GM12878 (cell line): ENCODE measurements around the gene GABRB2. TPM values are rescaled to one million over a fixed set of nuclear protein-coding genes. Genes with fewer than 3 reads are reported as not detected.

Experiments
- ATAC-seq: fragments of 200-7000 bp; cut with Tn5 transposase; 3 replicates; pipeline ENCODE4 v1.9.1; 2020; ENCODE audit warnings: mild to moderate bottlenecking, moderate library complexity
- BruUV-seq: library from RNA; stranded (reverse); fragments of 400-500 nt; replicated peaks from 2 replicates; lab custom pipeline; 2021; lab: Mats Ljungman, UMichigan
- CTCF ChIA-PET: fragments of 300-600 bp; sonication (Branson Sonifier 250); formaldehyde crosslinking; extraction: SDS; loops from one replicate; lab custom pipeline; 2021; ENCODE audit warnings: inconsistent platforms; lab: Yijun Ruan, JAX
- POLR2A ChIA-PET: fragments of 350-600 bp; formaldehyde crosslinking; extraction: SDS; loops from one replicate; lab custom pipeline; 2021; ENCODE audit warnings: inconsistent platforms; lab: Charles Lee
- RAD21 ChIA-PET: fragments of 300-600 bp; sonication (Branson Sonifier 250); formaldehyde crosslinking; loops from one replicate; lab custom pipeline; 2023; ENCODE audit warnings: antibody characterized with exemption; ENCODE audit not compliant: unreplicated experiment; lab: Charles Lee
- SMC1A ChIA-PET: fragments of 300-600 bp; sonication (Branson Sonifier 250); formaldehyde crosslinking; loops from one replicate; lab custom pipeline; 2023; ENCODE audit not compliant: unreplicated experiment, uncharacterized antibody; lab: Charles Lee
- DNase-seq: peaks from one replicate; pipeline ENCODE4 v3.0.0-alpha.2; 2011; ENCODE audit warnings: low read depth, low spot score
- FAIRE-seq: peaks from 3 replicates; lab custom pipeline; 2011; peaks lifted over from hg19 to GRCh38; lab: Jason Lieb, UNC
- H2AFZ ChIP-seq: 2 replicates; pipeline ENCODE4 v1.6.0; 2011; ENCODE audit warnings: low read depth, low read length, control low read depth; ENCODE audit not compliant: control insufficient read depth
- H3K27ac ChIP-seq: 2 replicates; pipeline ENCODE4 v1.5.1; 2011; ENCODE audit warnings: control low read depth; ENCODE audit not compliant: control insufficient read depth, insufficient read depth
- H3K27me3 ChIP-seq, 2 experiments: replicated peaks in 1 of 2; 2 replicates each; pipeline versions ENCODE4 v1.6.0 to v1.6.1; 2011; ENCODE audit warnings: low read length in 1 of 2; ENCODE audit not compliant: control insufficient read depth in 2 of 2, insufficient read depth in 2 of 2
- H3K36me3 ChIP-seq, 2 experiments: 2 replicates each; pipeline ENCODE4 v1.5.1; 2011; ENCODE audit warnings: low read length in 1 of 2; ENCODE audit not compliant: control insufficient read depth in 2 of 2, insufficient read depth in 2 of 2
- H3K4me1 ChIP-seq: 2 replicates; pipeline ENCODE4 v1.6.1; 2011; ENCODE audit warnings: mild to moderate bottlenecking, low read length, moderate library complexity, mixed read lengths; ENCODE audit not compliant: control insufficient read depth, insufficient read depth
- H3K4me2 ChIP-seq: 2 replicates; pipeline ENCODE4 v1.6.0; 2011; ENCODE audit warnings: control low read depth; ENCODE audit not compliant: control insufficient read depth, insufficient read depth
- H3K4me3 ChIP-seq: fragments of 200-600 bp; sonication (generic); 2 replicates; pipeline ENCODE4 v1.5.1; 2016
- H3K79me2 ChIP-seq: 2 replicates; pipeline ENCODE4 v1.6.0; 2011; ENCODE audit warnings: low read length; ENCODE audit not compliant: control insufficient read depth, insufficient read depth
- H3K9ac ChIP-seq: 2 replicates; pipeline ENCODE4 v1.8.0; 2011; ENCODE audit warnings: low read length, control low read depth, mixed read lengths; ENCODE audit not compliant: control insufficient read depth, insufficient read depth
- H3K9me3 ChIP-seq: replicated peaks from 3 replicates; pipeline ENCODE4 v1.5.1; 2011; ENCODE audit warnings: mild to moderate bottlenecking, low read length; ENCODE audit not compliant: control insufficient read depth, insufficient read depth
- H4K20me1 ChIP-seq: 2 replicates; pipeline ENCODE4 v1.6.0; 2011; ENCODE audit not compliant: control insufficient read depth, insufficient read depth
- ASH2L ChIP-seq: fragments of 300-600, 200-600 bp; sonication (generic); IDR thresholded peaks from 2 replicates; pipeline ENCODE4 v1.6.1; 2017; ENCODE audit warnings: low read depth, mild to moderate bottlenecking, borderline replicate concordance
- BHLHE40 ChIP-seq, 2 experiments: fragments of 450-650 bp in 1 of 2; IDR thresholded peaks; 2 replicates each; pipeline ENCODE4 v1.6.1; 2011 to 2017; ENCODE audit warnings: low read depth in 2 of 2, borderline replicate concordance in 1 of 2, improper control_type of control experiment in 1 of 2, low read length in 1 of 2, mild to moderate bottlenecking in 1 of 2
- BMI1 ChIP-seq: fragments of 450-650 bp; IDR thresholded peaks from 2 replicates; pipeline ENCODE4 v1.6.1; 2016; ENCODE audit warnings: mild to moderate bottlenecking, moderate library complexity, borderline replicate concordance
- CREB1 ChIP-seq: IDR thresholded peaks from 2 replicates; pipeline ENCODE4 v1.6.1; 2012; ENCODE audit warnings: low read depth, mild to moderate bottlenecking, inconsistent platforms
- MTA3 ChIP-seq: IDR thresholded peaks from 2 replicates; pipeline ENCODE4 v1.6.1; 2012; ENCODE audit warnings: low read length, inconsistent platforms, borderline replicate concordance
- SMARCA5 ChIP-seq: fragments of 450-650 bp; IDR thresholded peaks from 2 replicates; pipeline ENCODE4 v1.6.1; 2017; ENCODE audit warnings: mild to moderate bottlenecking
- SUPT20H ChIP-seq: IDR thresholded peaks from 2 replicates; pipeline ENCODE4 v1.6.1; 2011; ENCODE audit warnings: low read depth, mild to moderate bottlenecking, low read length, moderate library complexity, borderline replicate concordance; ENCODE audit not compliant: control insufficient read depth
- TCF12 ChIP-seq: IDR thresholded peaks from 2 replicates; pipeline ENCODE4 v1.6.1; 2011; ENCODE audit warnings: low read depth, mild to moderate bottlenecking, low read length
- ZBED1 ChIP-seq: IDR thresholded peaks from 2 replicates; pipeline ENCODE4 v1.6.1; 2016; ENCODE audit warnings: borderline replicate concordance
- WGBS: methylation state at CpG from one replicate; pipeline ENCODE4 v1.1.6; 2016; ENCODE audit warnings: low lambda C conversion rate; ENCODE audit not compliant: insufficient replicate concordance, insufficient coverage; ENCODE audit errors: missing lambda C conversion rate; 5-methylcytosine and 5-hydroxymethylcytosine counted together
- in situ Hi-C: fragments of 300-500 bp; cut with MboI; formaldehyde crosslinking; loops from 9 replicates; pipeline ENCODE4 v1.14.3; 2018; ENCODE audit warnings: mixed read lengths
- intact Hi-C: fragments of 100-400 bp; cut with micrococcal nuclease; formaldehyde crosslinking; loops from one replicate; pipeline ENCODE4 v1.14.2; 2022; ENCODE audit not compliant: unreplicated experiment
- polyA plus RNA-seq, 11 experiments: library from polyadenylated mRNA; depleted of rRNA in 4 of 11; unstranded in 6 of 11; stranded (reverse) in 5 of 11; fragments of >200 nt; fragmentation: Nextera tagmentation in 4 of 11; fragmentation: Illumina TruSeq in 1 of 11; extraction: Ambion mirVana in 4 of 11; extraction: Trizol in 1 of 11; gene quantifications; 1 replicate in 1 of 11; 2 replicates in 10 of 11; pipeline versions ENCODE4 v1.2.1 to v1.2.3, GENCODE V29; 2011 to 2016; ENCODE audit warnings: inconsistent platforms in 2 of 11, missing spikeins in 2 of 11, low read depth in 1 of 11
- total RNA-seq, 4 experiments: library from RNA; depleted of rRNA in 3 of 4; stranded (reverse); fragments of >200 nt in 3 of 4; fragmentation: Illumina TruSeq in 1 of 4; extraction: Trizol in 1 of 4; gene quantifications; 2 replicates each; pipeline versions ENCODE4 v1.2.1 to v1.2.3, GENCODE V29; 2013 to 2021
- TF ChIP-seq, protein P1 (sequence below): fragments of 150-350 bp; IDR thresholded peaks from 2 replicates; pipeline ENCODE4 v1.6.1; 2014; ENCODE audit warnings: mild to moderate bottlenecking, low read depth, low read length
- TF ChIP-seq, protein P2 (sequence below): IDR thresholded peaks from 2 replicates; pipeline ENCODE4 v1.6.1; 2011; ENCODE audit warnings: borderline replicate concordance, low read depth, mild to moderate bottlenecking, moderate library complexity, mixed read lengths, low read length; ENCODE audit not compliant: insufficient read depth; ENCODE audit errors: extremely low read length
- TF ChIP-seq, protein P3 (sequence below): fragments of 450-650 bp; formaldehyde crosslinking; IDR thresholded peaks from 2 replicates; pipeline ENCODE4 v1.4.0; 2020; ENCODE audit warnings: mild to moderate bottlenecking, moderate library complexity
- TF ChIP-seq, protein P4 (sequence below): fragments of 450-650 bp; formaldehyde crosslinking; IDR thresholded peaks from 2 replicates; pipeline ENCODE4 v1.4.0; 2022; ENCODE audit warnings: mild to moderate bottlenecking, moderate library complexity

The GABRB2 gene
- total and polyA plus RNA-seq, 10 of the 15 experiments (the other 5 are each of a cell fraction or from before 2014, with no cell fraction given) = 0.12 to 0.85 (median 0.43) TPM

DNA sequence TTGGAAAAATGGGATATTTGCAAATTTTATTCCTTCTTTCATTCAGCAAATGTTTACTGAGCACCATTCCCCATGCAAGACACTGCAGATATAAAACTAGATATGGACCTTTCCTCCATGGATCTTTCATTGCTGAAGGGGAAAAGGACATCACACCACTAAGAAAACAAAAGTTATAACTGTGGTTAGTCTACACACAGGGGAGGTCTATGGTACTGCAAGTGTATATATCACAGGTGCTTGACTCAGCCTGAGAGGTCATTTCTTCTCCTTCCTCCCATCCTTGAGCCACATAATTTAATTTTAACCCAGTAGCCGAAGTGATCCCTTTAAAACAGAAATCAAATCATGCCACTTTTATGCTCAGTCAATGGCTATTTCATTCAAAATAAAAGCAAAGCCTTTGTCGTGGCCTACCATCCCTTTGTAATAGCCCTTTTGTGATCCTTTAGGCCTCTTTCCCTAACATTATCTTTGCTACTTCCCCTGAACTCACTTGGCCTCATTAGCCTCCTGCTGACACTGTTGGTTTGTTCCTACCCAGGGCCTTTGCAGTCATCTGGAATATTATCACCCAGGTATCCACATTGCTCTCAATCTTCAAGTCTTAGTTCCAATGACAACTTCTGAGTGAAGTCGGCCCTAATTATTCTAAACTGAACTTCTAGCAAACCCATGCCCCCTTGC lies 213.2 kb downstream of the GABRB2 start:
- Histone ChIP-seq H3K36me3 (no peaks in the 10 kb centered on the region), H3K9me3 (no peaks in the 10 kb centered on the region; the same call in 2 of the 3 replicates), H3K4me2 (no peak overlapping the region), H3K4me3 (no peak overlapping the region), H3K27me3 (no peaks in the 10 kb centered on the region), H3K4me1 (no peaks in the 10 kb centered on the region), H4K20me1 (no peaks in the 10 kb centered on the region), H2AFZ (no peak overlapping the region), H3K79me2 (no peaks in the 10 kb centered on the region), H3K9ac (no peak overlapping the region), H3K27ac (no peak overlapping the region)
- SMC1A ChIA-PET = no interaction called here
- DNase-seq (no peak), FAIRE-seq (no peak), ATAC-seq (no peak)
- RAD21 ChIA-PET = no interaction called here
- intact Hi-C loops = no loop called here
- 33% methylated on average over 3 of the region's 3 CpGs for WGBS
- BruUV-seq = no TSS peak
- POLR2A ChIA-PET = no interaction called here
- CTCF ChIA-PET = no interaction called here
- in situ Hi-C loops = no loop called here
- TF ChIP-seq, protein P1, sequence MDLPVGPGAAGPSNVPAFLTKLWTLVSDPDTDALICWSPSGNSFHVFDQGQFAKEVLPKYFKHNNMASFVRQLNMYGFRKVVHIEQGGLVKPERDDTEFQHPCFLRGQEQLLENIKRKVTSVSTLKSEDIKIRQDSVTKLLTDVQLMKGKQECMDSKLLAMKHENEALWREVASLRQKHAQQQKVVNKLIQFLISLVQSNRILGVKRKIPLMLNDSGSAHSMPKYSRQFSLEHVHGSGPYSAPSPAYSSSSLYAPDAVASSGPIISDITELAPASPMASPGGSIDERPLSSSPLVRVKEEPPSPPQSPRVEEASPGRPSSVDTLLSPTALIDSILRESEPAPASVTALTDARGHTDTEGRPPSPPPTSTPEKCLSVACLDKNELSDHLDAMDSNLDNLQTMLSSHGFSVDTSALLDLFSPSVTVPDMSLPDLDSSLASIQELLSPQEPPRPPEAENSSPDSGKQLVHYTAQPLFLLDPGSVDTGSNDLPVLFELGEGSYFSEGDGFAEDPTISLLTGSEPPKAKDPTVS = no peak
- TF ChIP-seq SUPT20H (no peak), ASH2L (no peak), SMARCA5 (no peak), BMI1 (no peak), ZBED1 (no peak), CREB1 (no peak), BHLHE40 (IDR thresholded peaks at IDR 0.05; ENCODE audit: borderline replicate concordance in 1 of 2, low read depth in 2 of 2, low read length in 1 of 2) (no peak), TCF12 (no peak), MTA3 (no peak)
- TF ChIP-seq, protein P2, sequence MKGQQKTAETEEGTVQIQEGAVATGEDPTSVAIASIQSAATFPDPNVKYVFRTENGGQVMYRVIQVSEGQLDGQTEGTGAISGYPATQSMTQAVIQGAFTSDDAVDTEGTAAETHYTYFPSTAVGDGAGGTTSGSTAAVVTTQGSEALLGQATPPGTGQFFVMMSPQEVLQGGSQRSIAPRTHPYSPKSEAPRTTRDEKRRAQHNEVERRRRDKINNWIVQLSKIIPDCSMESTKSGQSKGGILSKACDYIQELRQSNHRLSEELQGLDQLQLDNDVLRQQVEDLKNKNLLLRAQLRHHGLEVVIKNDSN = no peak
- TF ChIP-seq, protein P3, sequence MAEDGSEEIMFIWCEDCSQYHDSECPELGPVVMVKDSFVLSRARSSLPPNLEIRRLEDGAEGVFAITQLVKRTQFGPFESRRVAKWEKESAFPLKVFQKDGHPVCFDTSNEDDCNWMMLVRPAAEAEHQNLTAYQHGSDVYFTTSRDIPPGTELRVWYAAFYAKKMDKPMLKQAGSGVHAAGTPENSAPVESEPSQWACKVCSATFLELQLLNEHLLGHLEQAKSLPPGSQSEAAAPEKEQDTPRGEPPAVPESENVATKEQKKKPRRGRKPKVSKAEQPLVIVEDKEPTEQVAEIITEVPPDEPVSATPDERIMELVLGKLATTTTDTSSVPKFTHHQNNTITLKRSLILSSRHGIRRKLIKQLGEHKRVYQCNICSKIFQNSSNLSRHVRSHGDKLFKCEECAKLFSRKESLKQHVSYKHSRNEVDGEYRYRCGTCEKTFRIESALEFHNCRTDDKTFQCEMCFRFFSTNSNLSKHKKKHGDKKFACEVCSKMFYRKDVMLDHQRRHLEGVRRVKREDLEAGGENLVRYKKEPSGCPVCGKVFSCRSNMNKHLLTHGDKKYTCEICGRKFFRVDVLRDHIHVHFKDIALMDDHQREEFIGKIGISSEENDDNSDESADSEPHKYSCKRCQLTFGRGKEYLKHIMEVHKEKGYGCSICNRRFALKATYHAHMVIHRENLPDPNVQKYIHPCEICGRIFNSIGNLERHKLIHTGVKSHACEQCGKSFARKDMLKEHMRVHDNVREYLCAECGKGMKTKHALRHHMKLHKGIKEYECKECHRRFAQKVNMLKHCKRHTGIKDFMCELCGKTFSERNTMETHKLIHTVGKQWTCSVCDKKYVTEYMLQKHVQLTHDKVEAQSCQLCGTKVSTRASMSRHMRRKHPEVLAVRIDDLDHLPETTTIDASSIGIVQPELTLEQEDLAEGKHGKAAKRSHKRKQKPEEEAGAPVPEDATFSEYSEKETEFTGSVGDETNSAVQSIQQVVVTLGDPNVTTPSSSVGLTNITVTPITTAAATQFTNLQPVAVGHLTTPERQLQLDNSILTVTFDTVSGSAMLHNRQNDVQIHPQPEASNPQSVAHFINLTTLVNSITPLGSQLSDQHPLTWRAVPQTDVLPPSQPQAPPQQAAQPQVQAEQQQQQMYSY = no peak
- TF ChIP-seq, protein P4, sequence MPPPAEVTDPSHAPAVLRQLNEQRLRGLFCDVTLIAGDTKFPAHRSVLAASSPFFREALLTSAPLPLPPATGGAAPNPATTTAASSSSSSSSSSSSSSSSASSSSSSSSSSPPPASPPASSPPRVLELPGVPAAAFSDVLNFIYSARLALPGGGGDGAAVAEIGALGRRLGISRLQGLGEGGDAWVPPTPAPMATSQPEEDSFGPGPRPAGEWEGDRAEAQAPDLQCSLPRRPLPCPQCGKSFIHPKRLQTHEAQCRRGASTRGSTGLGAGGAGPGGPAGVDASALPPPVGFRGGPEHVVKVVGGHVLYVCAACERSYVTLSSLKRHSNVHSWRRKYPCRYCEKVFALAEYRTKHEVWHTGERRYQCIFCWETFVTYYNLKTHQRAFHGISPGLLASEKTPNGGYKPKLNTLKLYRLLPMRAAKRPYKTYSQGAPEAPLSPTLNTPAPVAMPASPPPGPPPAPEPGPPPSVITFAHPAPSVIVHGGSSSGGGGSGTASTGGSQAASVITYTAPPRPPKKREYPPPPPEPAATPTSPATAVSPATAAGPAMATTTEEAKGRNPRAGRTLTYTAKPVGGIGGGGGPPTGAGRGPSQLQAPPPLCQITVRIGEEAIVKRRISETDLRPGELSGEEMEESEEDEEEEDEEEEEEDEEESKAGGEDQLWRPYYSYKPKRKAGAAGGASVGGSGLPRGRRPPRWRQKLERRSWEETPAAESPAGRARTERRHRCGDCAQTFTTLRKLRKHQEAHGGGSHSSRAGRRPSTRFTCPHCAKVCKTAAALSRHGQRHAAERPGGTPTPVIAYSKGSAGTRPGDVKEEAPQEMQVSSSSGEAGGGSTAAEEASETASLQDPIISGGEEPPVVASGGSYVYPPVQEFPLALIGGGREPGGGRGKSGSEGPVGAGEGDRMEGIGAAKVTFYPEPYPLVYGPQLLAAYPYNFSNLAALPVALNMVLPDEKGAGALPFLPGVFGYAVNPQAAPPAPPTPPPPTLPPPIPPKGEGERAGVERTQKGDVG (CRISPR knock-in tag) = no peak
